Measurements from ENCODE around the gene SORCS2.

Gene SORCS2

GRCh38 chr4:7190691-7191545 lies 1.4 kb upstream of the SORCS2 start:
- H3K4me3 ChIP-seq (ENCODE audit: low read depth, low read length): no peak overlapping the region
- no peak for DNase-seq (ENCODE audit: low read depth)
- no peak for TF ChIP-seq CTCF (IDR thresholded peaks at IDR 0.05; ENCODE audit: low read depth, low read length)

GRCh38 chr4:7191546-7192251 lies 639 bp upstream of the SORCS2 start:
- TF ChIP-seq MYC (IDR thresholded peaks at IDR 0.05; ENCODE audit: low read depth, low read length): no peak
- no peak for TF ChIP-seq POLR2A (IDR thresholded peaks at IDR 0.05; ENCODE audit: extremely low read depth, insufficient read length)
- no peak for TF ChIP-seq MAX (IDR thresholded peaks at IDR 0.05; ENCODE audit: low read depth, low read length)
- no peak for TF ChIP-seq CTCF (IDR thresholded peaks at IDR 0.05; ENCODE audit: low read depth, low read length)
- DNase-seq (ENCODE audit: low read depth): no peak
- H3K4me3 ChIP-seq (ENCODE audit: low read depth, low read length): no peak overlapping the region

GRCh38 chr4:7193030-7193958 lies 956 bp downstream of the SORCS2 start:
- TF ChIP-seq MAX (IDR thresholded peaks at IDR 0.05; ENCODE audit: low read depth, low read length) (no peak), POLR2A (IDR thresholded peaks at IDR 0.05; ENCODE audit: extremely low read depth, insufficient read length) (no peak), MYC (IDR thresholded peaks at IDR 0.05; ENCODE audit: low read depth, low read length) (no peak), CTCF (IDR thresholded peaks at IDR 0.05; ENCODE audit: low read depth, low read length) (no peak)
- no peak overlapping the region for H3K4me3 ChIP-seq (ENCODE audit: low read depth, low read length)
- DNase-seq (ENCODE audit: low read depth): no peak

GRCh38 chr4:7194251-7195140 lies 2.2 kb downstream of the SORCS2 start:
- H3K4me3 ChIP-seq (ENCODE audit: low read depth, low read length): no peak overlapping the region
- TF ChIP-seq MYC (IDR thresholded peaks at IDR 0.05; ENCODE audit: low read depth, low read length): no peak
- TF ChIP-seq POLR2A (IDR thresholded peaks at IDR 0.05; ENCODE audit: extremely low read depth, insufficient read length): no peak
- TF ChIP-seq CTCF (IDR thresholded peaks at IDR 0.05; ENCODE audit: low read depth, low read length): peak; percentile 68
- peak; percentile 51 for DNase-seq (ENCODE audit: low read depth)

GRCh38 chr4:7195141-7195515 lies 2.8 kb downstream of the SORCS2 start:
- TF ChIP-seq MYC (IDR thresholded peaks at IDR 0.05; ENCODE audit: low read depth, low read length) (no peak), CTCF (IDR thresholded peaks at IDR 0.05; ENCODE audit: low read depth, low read length) (no peak), MAX (IDR thresholded peaks at IDR 0.05; ENCODE audit: low read depth, low read length) (no peak), POLR2A (IDR thresholded peaks at IDR 0.05; ENCODE audit: extremely low read depth, insufficient read length) (no peak)
- DNase-seq (ENCODE audit: low read depth): no peak
- H3K4me3 ChIP-seq (ENCODE audit: low read depth, low read length): no peak overlapping the region
